GM23338 (cell line): Measurements from ENCODE around the gene RABEPK. TPM values are rescaled to one million over a fixed set of nuclear protein-coding genes. Genes with fewer than 3 reads are reported as not detected.
"Not testable (repeated sequence)": the region's sequence is repeated elsewhere in the genome, so short reads cannot be mapped to it uniquely, and the experiment has no call there.

ENCODE experiments used
- ATAC-seq: fragments of 200-7000 bp; cut with Tn5 transposase; 3 replicates; pipeline ENCODE4 v1.9.1; 2020
- DNase-seq: peaks from one replicate; pipeline ENCODE4 v3.0.0-alpha.2; 2015; ENCODE audit warnings: low spot score
- H2AFZ ChIP-seq: fragments of 200-600 bp; sonication (generic); 2 replicates; pipeline ENCODE4 v1.8.0; 2016; ENCODE audit warnings: antibody characterized with exemption, mild to moderate bottlenecking, moderate library complexity
- H3F3A ChIP-seq: fragments of 200-600 bp; sonication (generic); replicated peaks from 2 replicates; pipeline ENCODE4 v1.8.0; 2017; ENCODE audit warnings: antibody characterized with exemption, mixed run types, low read depth
- H3K27ac ChIP-seq: fragments of 200-600 bp; sonication (generic); 2 replicates; pipeline ENCODE4 v1.6.1; 2016; ENCODE audit warnings: low read depth
- H3K27me3 ChIP-seq: fragments of 200-600 bp; sonication (generic); 2 replicates; pipeline ENCODE4 v1.8.0; 2016; ENCODE audit warnings: mild to moderate bottlenecking, mixed run types, moderate library complexity; ENCODE audit not compliant: insufficient read depth
- H3K36me3 ChIP-seq: fragments of 200-600 bp; sonication (generic); 2 replicates; pipeline ENCODE4 v1.8.0; 2016; ENCODE audit warnings: mild to moderate bottlenecking; ENCODE audit not compliant: insufficient read depth
- H3K4me1 ChIP-seq: fragments of 200-600 bp; sonication (generic); 2 replicates; pipeline ENCODE4 v1.8.0; 2016; ENCODE audit warnings: mild to moderate bottlenecking, moderate library complexity; ENCODE audit not compliant: insufficient read depth
- H3K4me2 ChIP-seq: fragments of 200-600 bp; sonication (generic); 2 replicates; pipeline ENCODE4 v1.7.1; 2017; ENCODE audit warnings: mixed run types
- H3K4me3 ChIP-seq: fragments of 200-600 bp; sonication (generic); 2 replicates; pipeline ENCODE4 v1.6.1; 2016; ENCODE audit warnings: mixed run types
- H3K79me2 ChIP-seq: fragments of 200-600 bp; sonication (generic); replicated peaks from 2 replicates; pipeline ENCODE4 v1.8.0; 2017; ENCODE audit warnings: mild to moderate bottlenecking; ENCODE audit not compliant: insufficient read depth
- H3K9me2 ChIP-seq: fragments of 200-600 bp; sonication (generic); 2 replicates; pipeline ENCODE4 v1.8.0; 2017; ENCODE audit not compliant: insufficient read depth
- H4K20me1 ChIP-seq: fragments of 200-600 bp; sonication (generic); replicated peaks from 2 replicates; pipeline ENCODE4 v1.8.0; 2017; ENCODE audit warnings: mild to moderate bottlenecking; ENCODE audit not compliant: insufficient read depth
- H3K27ac Mint-ChIP-seq: 2 replicates; pipeline ENCODE4 v1.8.0; 2020; ENCODE audit warnings: inconsistent platforms, mild to moderate bottlenecking, moderate library complexity, mixed read lengths
- H3K27me3 Mint-ChIP-seq: 3 replicates; pipeline ENCODE4 v1.8.0; 2022; ENCODE audit warnings: low read depth, mild to moderate bottlenecking, moderate library complexity, mixed read lengths, inconsistent platforms; ENCODE audit not compliant: insufficient read depth, poor library complexity
- H3K36me3 Mint-ChIP-seq: 3 replicates; pipeline ENCODE4 v1.8.0; 2021; ENCODE audit warnings: low read depth, mild to moderate bottlenecking, inconsistent platforms, moderate library complexity, mixed read lengths
- H3K4me1 Mint-ChIP-seq: 3 replicates; pipeline ENCODE4 v1.8.0; 2020; ENCODE audit warnings: mild to moderate bottlenecking, inconsistent platforms, mixed read lengths
- H3K4me3 Mint-ChIP-seq: 3 replicates; pipeline ENCODE4 v1.8.0; 2021; ENCODE audit warnings: moderate library complexity, mild to moderate bottlenecking, inconsistent platforms, mixed read lengths
- H3K9me3 Mint-ChIP-seq: 3 replicates; pipeline ENCODE4 v1.8.0; 2020; ENCODE audit warnings: moderate library complexity, mild to moderate bottlenecking, inconsistent platforms, mixed read lengths
- CTCF ChIP-seq, 2 experiments: fragments of 200-600 bp in 1 of 2; sonication (generic) in 1 of 2; conservative IDR thresholded peaks; 2 replicates each; pipeline versions ENCODE4 v1.5.1 to v1.6.1; 2016 to 2017; ENCODE audit warnings: antibody characterized with exemption in 2 of 2, low read depth in 2 of 2, mild to moderate bottlenecking in 2 of 2, moderate library complexity in 1 of 2
- EZH2 ChIP-seq: fragments of 200-600 bp; sonication (generic); IDR thresholded peaks from one replicate; pipeline ENCODE4 v1.8.0; 2017; ENCODE audit warnings: antibody characterized with exemption, mild to moderate bottlenecking, low read depth; ENCODE audit not compliant: unreplicated experiment
- EZH2phosphoT487 ChIP-seq: fragments of 200-600 bp; sonication (generic); IDR thresholded peaks from one replicate; pipeline ENCODE4 v1.8.1; 2018; ENCODE audit warnings: antibody characterized with exemption; ENCODE audit not compliant: unreplicated experiment
- JUNB ChIP-seq: IDR thresholded peaks from one replicate; pipeline ENCODE4 v1.6.1; 2016; ENCODE audit warnings: antibody characterized with exemption; ENCODE audit not compliant: unreplicated experiment
- POLR2AphosphoS5 ChIP-seq: IDR thresholded peaks from 2 replicates; pipeline ENCODE4 v1.6.1; 2016; ENCODE audit warnings: antibody characterized with exemption, low read depth
- STAT1 ChIP-seq: IDR thresholded peaks from one replicate; pipeline ENCODE4 v1.6.1; 2016; ENCODE audit warnings: antibody characterized with exemption; ENCODE audit not compliant: unreplicated experiment
- ZNF114 ChIP-seq: fragments of 250-450 bp; sonication (Bioruptor Pico); IDR thresholded peaks from 2 replicates; pipeline ENCODE4 v1.5.0; 2020; ENCODE audit warnings: mild to moderate bottlenecking, moderate library complexity
- ZNF331 ChIP-seq: fragments of 250-450 bp; sonication (Bioruptor Pico); IDR thresholded peaks from 2 replicates; pipeline ENCODE4 v1.5.0; 2020; ENCODE audit warnings: low read depth, mild to moderate bottlenecking, moderate library complexity
- ZNF462 ChIP-seq: fragments of 250-450 bp; sonication (Bioruptor Pico); IDR thresholded peaks from 2 replicates; pipeline ENCODE4 v1.5.0; 2020; ENCODE audit warnings: mild to moderate bottlenecking, moderate library complexity
- polyA plus RNA-seq: library from polyadenylated mRNA; unstranded; fragments of >200 nt; fragmentation: Nextera tagmentation; extraction: Ambion mirVana; gene quantifications from 2 replicates; pipeline ENCODE4 v1.2.1, GENCODE V29; 2016
- total RNA-seq: library from RNA; depleted of rRNA; stranded (reverse); fragments of >200 nt; shearing (Covaris generic); gene quantifications from 2 replicates; pipeline ENCODE4 v1.2.3, GENCODE V29; 2014
- TF ChIP-seq, protein P1 (sequence below): IDR thresholded peaks from one replicate; pipeline ENCODE4 v1.6.1; 2018; ENCODE audit warnings: antibody characterized with exemption; ENCODE audit not compliant: unreplicated experiment

The RABEPK gene
- total and polyA plus RNA-seq, 2 experiments from 2014 or later, result 25.8 to 32.7 TPM

DNA sequence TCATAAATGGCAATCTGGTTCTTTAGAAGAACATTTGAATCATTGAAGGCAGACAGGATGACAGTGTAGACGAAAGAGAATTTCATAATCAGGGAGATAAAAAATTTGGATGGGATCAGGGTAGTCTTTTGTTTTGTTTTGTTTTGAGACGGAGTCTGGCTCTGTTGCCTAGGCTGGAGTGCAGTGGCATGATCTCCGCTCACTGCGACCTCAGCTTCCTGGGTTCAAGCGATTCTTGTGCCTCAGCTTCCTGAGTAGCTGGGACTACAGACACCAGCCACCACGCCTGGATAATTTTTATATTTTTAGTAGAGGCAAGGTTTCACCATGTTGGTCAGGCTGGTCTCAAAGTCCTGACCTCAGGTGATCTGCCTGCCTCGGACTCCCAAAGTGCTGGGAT, 63.7 kb downstream of the RABEPK start:
- not testable (repeated sequence) for H3K4me3 ChIP-seq, H3K9me3 Mint-ChIP-seq, H3K36me3 Mint-ChIP-seq, H3F3A ChIP-seq, H3K4me1 ChIP-seq, ATAC-seq, H3K27ac Mint-ChIP-seq, H3K27me3 ChIP-seq, H3K4me3 Mint-ChIP-seq, H3K9me2 ChIP-seq, DNase-seq, H3K36me3 ChIP-seq, H3K4me2 ChIP-seq, H2AFZ ChIP-seq, H4K20me1 ChIP-seq, H3K4me1 Mint-ChIP-seq, H3K27ac ChIP-seq
- peaks cover 16% of the 10 kb centered on the region for H3K27me3 Mint-ChIP-seq
- H3K79me2 ChIP-seq, result peaks cover 70% of the 10 kb centered on the region

DNA sequence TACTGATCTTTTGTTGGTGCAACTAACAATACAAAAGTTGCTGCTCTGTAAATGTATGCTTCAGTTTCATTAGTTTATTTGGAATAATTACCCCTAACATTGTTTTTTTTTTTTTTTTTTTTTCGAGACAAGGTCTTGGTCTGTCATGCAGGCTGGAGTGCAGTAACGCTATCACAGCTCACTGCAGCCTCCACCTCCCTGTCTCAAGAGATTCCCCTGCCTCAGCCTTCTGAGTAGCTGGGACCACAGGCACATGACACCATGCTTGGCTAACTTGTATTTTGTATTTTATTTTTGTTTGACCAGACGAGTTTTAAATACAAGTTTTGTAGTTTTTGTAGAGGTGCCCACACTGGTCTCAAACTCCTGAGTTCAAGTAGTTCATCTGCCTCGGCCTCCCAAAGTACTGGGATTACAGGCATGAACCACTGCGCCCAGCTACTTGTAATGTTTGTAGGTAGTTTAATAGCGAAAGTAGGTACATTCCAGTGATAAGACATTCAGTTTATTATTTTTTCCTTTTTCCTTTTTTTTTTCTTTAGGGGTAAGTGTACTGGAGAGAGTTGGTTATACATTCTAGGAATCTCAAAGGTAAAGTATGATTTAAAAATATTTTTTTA, 68.2 kb downstream of the RABEPK start:
- Mint-ChIP-seq H3K27me3 (peaks cover 4% of the 10 kb centered on the region), H3K4me3 (no peak overlapping the region), H3K36me3 (peaks cover 2% of the 10 kb centered on the region), H3K27ac (peak overlapping the region; percentile 75), H3K4me1 (peaks cover 20% of the 10 kb centered on the region), H3K9me3 (no peaks in the 10 kb centered on the region; the same call in 2 of the 3 replicates)
- Histone ChIP-seq H3K9me2 (no peaks in the 10 kb centered on the region), H2AFZ (no peak overlapping the region), H3K27me3 (no peaks in the 10 kb centered on the region), H3K36me3 (no peaks in the 10 kb centered on the region), H3K4me1 (peaks cover 18% of the 10 kb centered on the region), H4K20me1 (no peaks in the 10 kb centered on the region; the same call in none of the 2 replicates), H3K27ac (peak overlapping the region; percentile 57; the same call in 1 of the 2 replicates), H3F3A (no peaks in the 10 kb centered on the region), H3K4me3 (no peak overlapping the region), H3K4me2 (no peak overlapping the region), H3K79me2 (peaks cover 87% of the 10 kb centered on the region)
- ATAC-seq (no peak), DNase-seq (no peak)
- no peak for TF ChIP-seq POLR2AphosphoS5
- TF ChIP-seq ZNF331 (CRISPR knock-in tag), result no peak
- TF ChIP-seq EZH2, result no peak
- TF ChIP-seq STAT1, result no peak
- TF ChIP-seq, protein P1, sequence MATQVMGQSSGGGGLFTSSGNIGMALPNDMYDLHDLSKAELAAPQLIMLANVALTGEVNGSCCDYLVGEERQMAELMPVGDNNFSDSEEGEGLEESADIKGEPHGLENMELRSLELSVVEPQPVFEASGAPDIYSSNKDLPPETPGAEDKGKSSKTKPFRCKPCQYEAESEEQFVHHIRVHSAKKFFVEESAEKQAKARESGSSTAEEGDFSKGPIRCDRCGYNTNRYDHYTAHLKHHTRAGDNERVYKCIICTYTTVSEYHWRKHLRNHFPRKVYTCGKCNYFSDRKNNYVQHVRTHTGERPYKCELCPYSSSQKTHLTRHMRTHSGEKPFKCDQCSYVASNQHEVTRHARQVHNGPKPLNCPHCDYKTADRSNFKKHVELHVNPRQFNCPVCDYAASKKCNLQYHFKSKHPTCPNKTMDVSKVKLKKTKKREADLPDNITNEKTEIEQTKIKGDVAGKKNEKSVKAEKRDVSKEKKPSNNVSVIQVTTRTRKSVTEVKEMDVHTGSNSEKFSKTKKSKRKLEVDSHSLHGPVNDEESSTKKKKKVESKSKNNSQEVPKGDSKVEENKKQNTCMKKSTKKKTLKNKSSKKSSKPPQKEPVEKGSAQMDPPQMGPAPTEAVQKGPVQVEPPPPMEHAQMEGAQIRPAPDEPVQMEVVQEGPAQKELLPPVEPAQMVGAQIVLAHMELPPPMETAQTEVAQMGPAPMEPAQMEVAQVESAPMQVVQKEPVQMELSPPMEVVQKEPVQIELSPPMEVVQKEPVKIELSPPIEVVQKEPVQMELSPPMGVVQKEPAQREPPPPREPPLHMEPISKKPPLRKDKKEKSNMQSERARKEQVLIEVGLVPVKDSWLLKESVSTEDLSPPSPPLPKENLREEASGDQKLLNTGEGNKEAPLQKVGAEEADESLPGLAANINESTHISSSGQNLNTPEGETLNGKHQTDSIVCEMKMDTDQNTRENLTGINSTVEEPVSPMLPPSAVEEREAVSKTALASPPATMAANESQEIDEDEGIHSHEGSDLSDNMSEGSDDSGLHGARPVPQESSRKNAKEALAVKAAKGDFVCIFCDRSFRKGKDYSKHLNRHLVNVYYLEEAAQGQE, result no peak
- TF ChIP-seq JUNB, result no peak
- no peak for TF ChIP-seq CTCF (conservative IDR thresholded peaks at IDR 0.05; ENCODE audit: low read depth in 2 of 2)
- no peak for TF ChIP-seq ZNF462 (CRISPR knock-in tag)
- no peak for TF ChIP-seq EZH2phosphoT487
- TF ChIP-seq ZNF114 (CRISPR knock-in tag), result no peak
